HCT116 (cell line): ENCODE results near the gene TRMU. TPM values are rescaled to one million over a fixed set of nuclear protein-coding genes. Genes with fewer than 3 reads are reported as not detected.

Source experiments
- ATAC-seq: fragments of 200-7000 bp; cut with Tn5 transposase; 2 replicates; pipeline ENCODE4 v1.9.1; 2020; ENCODE audit warnings: mild to moderate bottlenecking, moderate library complexity
- BruUV-seq: library from RNA; stranded (reverse); fragments of 400-500 nt; replicated peaks from 2 replicates; lab custom pipeline; 2021; lab: Mats Ljungman, UMichigan
- CTCF ChIA-PET: fragments of 300-600 bp; sonication (Branson Sonifier 250); formaldehyde crosslinking; loops from one replicate; lab custom pipeline; 2021; ENCODE audit warnings: antibody characterized with exemption; lab: Charles Lee
- POLR2A ChIA-PET: fragments of 300-600, 350-600 bp; sonication (Branson Sonifier 250); formaldehyde crosslinking; loops from one replicate; lab custom pipeline; 2021; ENCODE audit warnings: antibody characterized with exemption; lab: Charles Lee
- RAD21 ChIA-PET, 2 experiments: fragments of 300-600 bp; sonication (Branson Sonifier 250); formaldehyde crosslinking; loops; one replicate each; lab custom pipeline; 2023; ENCODE audit warnings: low total read pairs in 2 of 2; ENCODE audit not compliant: uncharacterized antibody in 2 of 2, unreplicated experiment in 2 of 2, low non-redundant PET in 1 of 2; lab: Charles Lee
- DNase-seq: peaks from one replicate; pipeline ENCODE4 v3.0.0-alpha.2; 2010; ENCODE audit warnings: low read depth, low spot score
- H2AFZ ChIP-seq: fragments of 200-600 bp; shearing (Covaris generic), sonication (generic); 2 replicates; pipeline ENCODE4 v1.6.1; 2017; ENCODE audit warnings: low read depth, mixed run types, mixed read lengths, antibody characterized with exemption, low read length; ENCODE audit not compliant: poor library complexity, severe bottlenecking
- H3K27ac ChIP-seq: 2 replicates; pipeline ENCODE4 v1.5.1; 2012; ENCODE audit warnings: low read depth, low read length
- H3K27me3 ChIP-seq: fragments of 200-600 bp; sonication (generic); 2 replicates; pipeline ENCODE4 v1.6.1; 2016; ENCODE audit warnings: mixed run types, low read length, mixed read lengths; ENCODE audit not compliant: insufficient read depth
- H3K36me3 ChIP-seq, 2 experiments: fragments of 200-500 bp in 1 of 2; fragments of 200-600 bp in 1 of 2; sonication (Bioruptor generic) in 1 of 2; sonication (generic) in 1 of 2; 2 replicates each; pipeline versions ENCODE4 v1.5.1 to v1.6.1; 2014 to 2016; ENCODE audit warnings: low read length in 2 of 2, inconsistent platforms in 1 of 2, mixed read lengths in 1 of 2, mixed run types in 1 of 2; ENCODE audit not compliant: insufficient read depth in 2 of 2, control insufficient read depth in 1 of 2
- H3K4me1 ChIP-seq, 2 experiments: fragments of 200-600 bp in 1 of 2; sonication (generic) in 1 of 2; 2 replicates each; pipeline versions ENCODE4 v1.5.1 to v1.6.1; 2012 to 2017; ENCODE audit warnings: low read length in 2 of 2, inconsistent platforms in 1 of 2, mild to moderate bottlenecking in 1 of 2, mixed read lengths in 1 of 2, mixed run types in 1 of 2, moderate library complexity in 1 of 2; ENCODE audit not compliant: insufficient read depth in 2 of 2, control insufficient read depth in 1 of 2
- H3K4me2 ChIP-seq: fragments of 200-600 bp; sonication (generic); 2 replicates; pipeline ENCODE4 v1.6.1; 2017; ENCODE audit warnings: mixed run types, low read length, mixed read lengths
- H3K4me3 ChIP-seq, 2 experiments: fragments of 200-600 bp in 1 of 2; sonication (generic) in 1 of 2; replicated peaks in 1 of 2; 2 replicates each; pipeline ENCODE4 v1.5.1; 2011 to 2016; ENCODE audit warnings: low read length in 2 of 2, control low read depth in 1 of 2, low read depth in 1 of 2, mild to moderate bottlenecking in 1 of 2, mixed read lengths in 1 of 2, mixed run types in 1 of 2
- H3K79me2 ChIP-seq: fragments of 200-600 bp; sonication (generic); 2 replicates; pipeline ENCODE4 v1.6.1; 2017; ENCODE audit warnings: mild to moderate bottlenecking, mixed run types, low read length, moderate library complexity, mixed read lengths; ENCODE audit not compliant: insufficient read depth
- H3K9ac ChIP-seq: fragments of 200-600 bp; sonication (generic); 2 replicates; pipeline ENCODE4 v1.6.1; 2016; ENCODE audit warnings: low read length, mixed read lengths
- H3K9me2 ChIP-seq: fragments of 200-600 bp; sonication (generic), shearing (Covaris generic); 2 replicates; pipeline ENCODE4 v1.6.1; 2017; ENCODE audit warnings: mixed run types, mild to moderate bottlenecking, moderate library complexity; ENCODE audit not compliant: insufficient read depth
- H3K9me3 ChIP-seq, 2 experiments: fragments of 200-500 bp in 1 of 2; fragments of 200-600 bp in 1 of 2; sonication (Bioruptor generic) in 1 of 2; sonication (generic) in 1 of 2; 2 replicates each; pipeline ENCODE4 v1.6.1; 2014 to 2017; ENCODE audit warnings: low read length in 2 of 2, mixed read lengths in 2 of 2, inconsistent platforms in 1 of 2, low read depth in 1 of 2, mild to moderate bottlenecking in 1 of 2, mixed run types in 1 of 2, moderate library complexity in 1 of 2; ENCODE audit not compliant: control insufficient read depth in 1 of 2, insufficient read depth in 1 of 2
- H4K20me1 ChIP-seq: fragments of 200-600 bp; sonication (generic), shearing (Covaris generic); 2 replicates; pipeline ENCODE4 v1.6.1; 2017; ENCODE audit warnings: mixed run types, mild to moderate bottlenecking, moderate library complexity; ENCODE audit not compliant: insufficient read depth
- ATF3 ChIP-seq: IDR thresholded peaks from 2 replicates; pipeline ENCODE4 v1.6.1; 2012
- ELF1 ChIP-seq: IDR thresholded peaks from 2 replicates; pipeline ENCODE4 v1.6.1; 2012; ENCODE audit warnings: low read depth, borderline replicate concordance
- EZH2phosphoT487 ChIP-seq: fragments of 200-600 bp; IDR thresholded peaks from 2 replicates; pipeline ENCODE4 v1.6.1; 2018; ENCODE audit warnings: antibody characterized with exemption, borderline replicate concordance
- SIN3A ChIP-seq: IDR thresholded peaks from 2 replicates; pipeline ENCODE4 v1.6.1; 2012; ENCODE audit warnings: low read depth
- SRF ChIP-seq: IDR thresholded peaks from 2 replicates; pipeline ENCODE4 v1.6.1; 2012; ENCODE audit warnings: low read depth
- intact Hi-C: fragments of 100-400 bp; cut with micrococcal nuclease; formaldehyde crosslinking; loops from 2 replicates; pipeline ENCODE4 v1.10.0; 2022
- total RNA-seq: library from RNA; stranded (reverse); gene quantifications from one replicate; pipeline ENCODE4 v1.2.1, GENCODE V29; 2021; ENCODE audit not compliant: unreplicated experiment
- TF ChIP-seq, protein P1 (sequence below), 3 experiments: fragments of 200-600 bp in 1 of 3; sonication (generic) in 1 of 3; IDR thresholded peaks in 2 of 3; conservative IDR thresholded peaks in 1 of 3; 2 replicates each; pipeline ENCODE4 v1.5.1; 2012 to 2017; ENCODE audit warnings: low read depth in 2 of 3, low read length in 2 of 3, antibody characterized with exemption in 1 of 3, borderline replicate concordance in 1 of 3, control low read depth in 1 of 3, mild to moderate bottlenecking in 1 of 3, mixed read lengths in 1 of 3, mixed run types in 1 of 3, moderate library complexity in 1 of 3; ENCODE audit not compliant: insufficient read depth in 1 of 3
- TF ChIP-seq, protein P2 (sequence below): IDR thresholded peaks from 2 replicates; pipeline ENCODE4 v1.6.1; 2012; ENCODE audit warnings: low read depth

Gene TRMU
- total RNA-seq, 1 experiment from 2014 or later = 65.4 TPM

DNA sequence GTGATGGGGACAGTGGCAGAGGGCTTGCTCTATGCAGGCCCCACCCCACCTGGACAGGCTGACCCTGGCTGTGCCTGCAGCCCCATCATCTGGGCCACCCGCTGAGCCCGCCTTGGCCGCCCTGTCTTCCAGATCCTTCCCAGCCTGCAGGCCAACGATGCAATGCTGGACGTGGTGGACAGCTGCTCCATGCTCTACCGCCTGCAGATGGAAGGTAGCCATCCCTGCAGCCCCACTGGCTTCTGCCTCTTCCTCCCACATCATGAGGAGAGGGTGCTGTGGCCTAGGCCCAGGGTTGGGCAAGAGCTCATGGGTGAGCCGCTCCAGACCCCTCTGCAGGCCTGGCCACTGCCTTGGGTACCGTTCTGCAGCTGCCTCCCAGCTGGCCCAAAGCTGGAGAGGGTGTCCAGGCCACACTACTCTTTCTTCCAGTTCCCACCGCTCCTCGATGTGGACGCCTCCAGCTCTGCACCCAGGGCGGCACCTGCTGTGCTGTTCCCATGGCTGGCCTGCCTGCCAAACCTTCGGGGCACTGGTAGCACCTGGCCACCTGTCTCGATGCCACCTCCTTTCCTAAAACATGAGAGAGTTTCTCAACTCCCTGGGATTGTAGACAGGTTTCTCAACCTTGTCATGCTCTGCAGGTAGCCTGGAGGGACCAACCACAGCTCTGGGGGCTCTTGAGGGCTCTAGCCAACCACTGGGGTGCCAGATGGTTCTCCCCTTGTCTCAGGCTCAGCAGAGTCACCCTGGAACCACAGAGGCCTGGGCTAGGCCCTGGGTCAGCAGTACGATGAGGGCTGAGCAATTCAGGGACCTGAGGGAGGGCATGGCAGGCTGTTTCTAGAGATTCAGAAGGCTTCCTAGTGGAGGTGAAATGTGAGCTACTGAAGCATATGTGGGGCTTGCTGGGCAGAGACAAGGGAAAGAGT is 48.3 kb upstream of the TRMU start:
- no peaks in the 10 kb centered on the region for H4K20me1 ChIP-seq
- H3K27me3 ChIP-seq = no peaks in the 10 kb centered on the region
- no peaks in the 10 kb centered on the region for H3K9me3 ChIP-seq
- no peak overlapping the region for H2AFZ ChIP-seq
- H3K4me2 ChIP-seq = no peak overlapping the region
- no peaks in the 10 kb centered on the region for H3K9me2 ChIP-seq
- no peaks in the 10 kb centered on the region for H3K4me1 ChIP-seq
- H3K79me2 ChIP-seq = no peaks in the 10 kb centered on the region
- TF ChIP-seq, protein P1, sequence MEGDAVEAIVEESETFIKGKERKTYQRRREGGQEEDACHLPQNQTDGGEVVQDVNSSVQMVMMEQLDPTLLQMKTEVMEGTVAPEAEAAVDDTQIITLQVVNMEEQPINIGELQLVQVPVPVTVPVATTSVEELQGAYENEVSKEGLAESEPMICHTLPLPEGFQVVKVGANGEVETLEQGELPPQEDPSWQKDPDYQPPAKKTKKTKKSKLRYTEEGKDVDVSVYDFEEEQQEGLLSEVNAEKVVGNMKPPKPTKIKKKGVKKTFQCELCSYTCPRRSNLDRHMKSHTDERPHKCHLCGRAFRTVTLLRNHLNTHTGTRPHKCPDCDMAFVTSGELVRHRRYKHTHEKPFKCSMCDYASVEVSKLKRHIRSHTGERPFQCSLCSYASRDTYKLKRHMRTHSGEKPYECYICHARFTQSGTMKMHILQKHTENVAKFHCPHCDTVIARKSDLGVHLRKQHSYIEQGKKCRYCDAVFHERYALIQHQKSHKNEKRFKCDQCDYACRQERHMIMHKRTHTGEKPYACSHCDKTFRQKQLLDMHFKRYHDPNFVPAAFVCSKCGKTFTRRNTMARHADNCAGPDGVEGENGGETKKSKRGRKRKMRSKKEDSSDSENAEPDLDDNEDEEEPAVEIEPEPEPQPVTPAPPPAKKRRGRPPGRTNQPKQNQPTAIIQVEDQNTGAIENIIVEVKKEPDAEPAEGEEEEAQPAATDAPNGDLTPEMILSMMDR (IDR thresholded peaks at IDR 0.05 in 2 of 3, conservative IDR thresholded peaks at IDR 0.05 in 1 of 3; ENCODE audit: borderline replicate concordance in 1 of 3, insufficient read depth in 1 of 3, low read depth in 2 of 3, low read length in 2 of 3) = no peak
- TF ChIP-seq, protein P2, sequence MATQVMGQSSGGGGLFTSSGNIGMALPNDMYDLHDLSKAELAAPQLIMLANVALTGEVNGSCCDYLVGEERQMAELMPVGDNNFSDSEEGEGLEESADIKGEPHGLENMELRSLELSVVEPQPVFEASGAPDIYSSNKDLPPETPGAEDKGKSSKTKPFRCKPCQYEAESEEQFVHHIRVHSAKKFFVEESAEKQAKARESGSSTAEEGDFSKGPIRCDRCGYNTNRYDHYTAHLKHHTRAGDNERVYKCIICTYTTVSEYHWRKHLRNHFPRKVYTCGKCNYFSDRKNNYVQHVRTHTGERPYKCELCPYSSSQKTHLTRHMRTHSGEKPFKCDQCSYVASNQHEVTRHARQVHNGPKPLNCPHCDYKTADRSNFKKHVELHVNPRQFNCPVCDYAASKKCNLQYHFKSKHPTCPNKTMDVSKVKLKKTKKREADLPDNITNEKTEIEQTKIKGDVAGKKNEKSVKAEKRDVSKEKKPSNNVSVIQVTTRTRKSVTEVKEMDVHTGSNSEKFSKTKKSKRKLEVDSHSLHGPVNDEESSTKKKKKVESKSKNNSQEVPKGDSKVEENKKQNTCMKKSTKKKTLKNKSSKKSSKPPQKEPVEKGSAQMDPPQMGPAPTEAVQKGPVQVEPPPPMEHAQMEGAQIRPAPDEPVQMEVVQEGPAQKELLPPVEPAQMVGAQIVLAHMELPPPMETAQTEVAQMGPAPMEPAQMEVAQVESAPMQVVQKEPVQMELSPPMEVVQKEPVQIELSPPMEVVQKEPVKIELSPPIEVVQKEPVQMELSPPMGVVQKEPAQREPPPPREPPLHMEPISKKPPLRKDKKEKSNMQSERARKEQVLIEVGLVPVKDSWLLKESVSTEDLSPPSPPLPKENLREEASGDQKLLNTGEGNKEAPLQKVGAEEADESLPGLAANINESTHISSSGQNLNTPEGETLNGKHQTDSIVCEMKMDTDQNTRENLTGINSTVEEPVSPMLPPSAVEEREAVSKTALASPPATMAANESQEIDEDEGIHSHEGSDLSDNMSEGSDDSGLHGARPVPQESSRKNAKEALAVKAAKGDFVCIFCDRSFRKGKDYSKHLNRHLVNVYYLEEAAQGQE = no peak
- no peak for TF ChIP-seq SRF
- no peak for TF ChIP-seq SIN3A
- TF ChIP-seq EZH2phosphoT487 = no peak
- no peak for TF ChIP-seq ELF1
- no peak for TF ChIP-seq ATF3
- TF ChIP-seq, all 23 proteins: peak for 0
- ChIA-PET RAD21 (no interaction called here), CTCF (interaction anchor here (1.2 kb wide), 1 partner anchor 281 kb away, joined by 3 read pairs; no protein-coding TSS in a partner anchor), POLR2A (no interaction called here)
- BruUV-seq = no TSS peak
- peaks cover 17 to 25% of the 10 kb centered on the region in 2 experiments; a peak in 3 of 4 replicates for H3K36me3 ChIP-seq
- ATAC-seq (no peak), DNase-seq (no peak)
- intact Hi-C loops = no loop called here
- no peak overlapping the region for H3K9ac ChIP-seq
- no peak overlapping the region for H3K27ac ChIP-seq
- H3K4me3 ChIP-seq = no peak overlapping the region
